CD14-positive monocyte (primary cell): ENCODE results near the gene HOXD12. TPM values are rescaled to one million over a fixed set of nuclear protein-coding genes. Genes with fewer than 3 reads are reported as not detected.

ENCODE experiments used
- DNase-seq, 3 donors: peaks; one replicate each; pipeline ENCODE4 v3.0.0-alpha.2; 2011 to 2022
- H2AFZ ChIP-seq: 2 replicates; pipeline ENCODE4 v1.6.0; 2012; ENCODE audit warnings: mild to moderate bottlenecking, low read depth, low read length, inconsistent platforms; ENCODE audit not compliant: insufficient read depth, poor library complexity, severe bottlenecking
- H3K27ac ChIP-seq, 2 donors: 1 replicate in 1 of 2; 2 replicates in 1 of 2; pipeline ENCODE4 v1.5.1; 2012 to 2013; ENCODE audit warnings: low read length in 2 of 2, control low read depth in 1 of 2, inconsistent platforms in 1 of 2, low read depth in 1 of 2, mild to moderate bottlenecking in 1 of 2
- H3K27me3 ChIP-seq, 2 donors: one replicate each; pipeline versions ENCODE4 v1.6.0 to v1.6.1; 2011 to 2013; ENCODE audit warnings: low read length in 2 of 2; ENCODE audit not compliant: control insufficient read depth in 2 of 2, insufficient read depth in 2 of 2
- H3K36me3 ChIP-seq, 2 donors: replicated peaks in 1 of 2; 1 replicate in 1 of 2; 2 replicates in 1 of 2; pipeline versions ENCODE4 v1.5.1 to v1.6.1; 2012 to 2013; ENCODE audit warnings: low read length in 2 of 2, control low read depth in 1 of 2, inconsistent platforms in 1 of 2, mild to moderate bottlenecking in 1 of 2; ENCODE audit not compliant: insufficient read depth in 2 of 2, control insufficient read depth in 1 of 2
- H3K4me1 ChIP-seq, 2 donors: 1 replicate in 1 of 2; 2 replicates in 1 of 2; pipeline versions ENCODE4 v1.5.1 to v1.6.1; 2012 to 2013; ENCODE audit warnings: low read length in 2 of 2, control low read depth in 1 of 2, inconsistent platforms in 1 of 2, mild to moderate bottlenecking in 1 of 2, moderate library complexity in 1 of 2; ENCODE audit not compliant: insufficient read depth in 2 of 2, control insufficient read depth in 1 of 2
- H3K4me2 ChIP-seq: replicated peaks from 2 replicates; pipeline ENCODE3; 2012; ENCODE audit warnings: low read length, moderate library complexity, mild to moderate bottlenecking; ENCODE audit not compliant: poor library complexity, severe bottlenecking; ENCODE audit errors: extremely low read depth
- H3K4me3 ChIP-seq, 3 experiments: fragments of 200-600 bp in 1 of 3; sonication (generic) in 1 of 3; replicated peaks in 1 of 3; 1 replicate in 2 of 3; 2 replicates in 1 of 3; pipeline ENCODE4 v1.5.1; 2011 to 2013; ENCODE audit warnings: low read length in 3 of 3, mild to moderate bottlenecking in 3 of 3, control low read depth in 2 of 3, low read depth in 2 of 3, inconsistent platforms in 1 of 3, moderate library complexity in 1 of 3
- H3K79me2 ChIP-seq: 2 replicates; pipeline ENCODE4 v1.6.0; 2012; ENCODE audit warnings: mild to moderate bottlenecking, control low read depth, inconsistent platforms, low read length, moderate library complexity; ENCODE audit not compliant: insufficient read depth
- H3K9ac ChIP-seq: 2 replicates; pipeline ENCODE4 v1.6.0; 2017; ENCODE audit warnings: low read length, mild to moderate bottlenecking; ENCODE audit not compliant: insufficient read depth, poor library complexity, severe bottlenecking
- H3K9me3 ChIP-seq, 2 donors: replicated peaks in 1 of 2; 1 replicate in 1 of 2; 2 replicates in 1 of 2; pipeline versions ENCODE4 v1.5.1 to v1.6.1; 2012 to 2013; ENCODE audit warnings: low read length in 2 of 2, control low read depth in 1 of 2; ENCODE audit not compliant: control insufficient read depth in 1 of 2, insufficient read depth in 1 of 2
- H4K20me1 ChIP-seq: 2 replicates; pipeline ENCODE4 v1.6.0; 2012; ENCODE audit warnings: mild to moderate bottlenecking, low read length, control low read depth, moderate library complexity; ENCODE audit not compliant: insufficient read depth
- H3K27ac Mint-ChIP-seq, 7 donors: one replicate each; pipeline ENCODE4 v1.8.0; 2020; ENCODE audit warnings: mild to moderate bottlenecking in 7 of 7, mixed read lengths in 7 of 7, moderate library complexity in 6 of 7, inconsistent platforms in 2 of 7
- H3K27me3 Mint-ChIP-seq, 3 donors: one replicate each; pipeline ENCODE4 v1.8.0; 2021 to 2022; ENCODE audit warnings: low read depth in 3 of 3, mild to moderate bottlenecking in 3 of 3, mixed read lengths in 3 of 3, moderate library complexity in 3 of 3, inconsistent platforms in 1 of 3
- H3K36me3 Mint-ChIP-seq, 2 donors: one replicate each; pipeline ENCODE4 v1.8.0; 2020; ENCODE audit warnings: mixed read lengths in 2 of 2, inconsistent platforms in 1 of 2, mild to moderate bottlenecking in 1 of 2
- H3K4me1 Mint-ChIP-seq: one replicate; pipeline ENCODE4 v1.8.0; 2020; ENCODE audit warnings: mild to moderate bottlenecking, mixed read lengths
- H3K4me3 Mint-ChIP-seq, 2 donors: one replicate each; pipeline ENCODE4 v1.8.0; 2020; ENCODE audit warnings: mild to moderate bottlenecking in 2 of 2, mixed read lengths in 2 of 2, moderate library complexity in 1 of 2
- H3K9me3 Mint-ChIP-seq, 7 donors: one replicate each; pipeline ENCODE4 v1.8.0; 2020 to 2022; ENCODE audit warnings: mixed read lengths in 7 of 7, mild to moderate bottlenecking in 6 of 7, moderate library complexity in 6 of 7, inconsistent platforms in 2 of 7
- WGBS: methylation state at CpG from one replicate; pipeline ENCODE4 v1.1.5; 2013; ENCODE audit warnings: missing lambda C conversion rate; ENCODE audit not compliant: insufficient coverage; 5-methylcytosine and 5-hydroxymethylcytosine counted together
- intact Hi-C, 2 donors: fragments of 100-400 bp; cut with micrococcal nuclease; formaldehyde crosslinking; loops; one replicate each; pipeline versions ENCODE4 v1.15.0 to v1.15.1; 2023
- polyA plus RNA-seq, 3 donors: library from polyadenylated mRNA; depleted of rRNA in 1 of 3; unstranded in 2 of 3; stranded (reverse) in 1 of 3; fragments of 300-500 nt in 2 of 3; fragments of >200 nt in 1 of 3; fragmentation: Illumina TruSeq in 2 of 3; gene quantifications; 1 replicate in 2 of 3; 2 replicates in 1 of 3; pipeline ENCODE4 v1.2.3, GENCODE V29; 2012 to 2021
- TF ChIP-seq, protein P1 (sequence below): fragments of 200-600 bp; IDR thresholded peaks from one replicate; pipeline ENCODE4 v1.8.0; 2022; ENCODE audit warnings: antibody characterized with exemption, mild to moderate bottlenecking

HOXD12 gene
- polyA plus RNA-seq, 3 donors = not detected

DNA sequence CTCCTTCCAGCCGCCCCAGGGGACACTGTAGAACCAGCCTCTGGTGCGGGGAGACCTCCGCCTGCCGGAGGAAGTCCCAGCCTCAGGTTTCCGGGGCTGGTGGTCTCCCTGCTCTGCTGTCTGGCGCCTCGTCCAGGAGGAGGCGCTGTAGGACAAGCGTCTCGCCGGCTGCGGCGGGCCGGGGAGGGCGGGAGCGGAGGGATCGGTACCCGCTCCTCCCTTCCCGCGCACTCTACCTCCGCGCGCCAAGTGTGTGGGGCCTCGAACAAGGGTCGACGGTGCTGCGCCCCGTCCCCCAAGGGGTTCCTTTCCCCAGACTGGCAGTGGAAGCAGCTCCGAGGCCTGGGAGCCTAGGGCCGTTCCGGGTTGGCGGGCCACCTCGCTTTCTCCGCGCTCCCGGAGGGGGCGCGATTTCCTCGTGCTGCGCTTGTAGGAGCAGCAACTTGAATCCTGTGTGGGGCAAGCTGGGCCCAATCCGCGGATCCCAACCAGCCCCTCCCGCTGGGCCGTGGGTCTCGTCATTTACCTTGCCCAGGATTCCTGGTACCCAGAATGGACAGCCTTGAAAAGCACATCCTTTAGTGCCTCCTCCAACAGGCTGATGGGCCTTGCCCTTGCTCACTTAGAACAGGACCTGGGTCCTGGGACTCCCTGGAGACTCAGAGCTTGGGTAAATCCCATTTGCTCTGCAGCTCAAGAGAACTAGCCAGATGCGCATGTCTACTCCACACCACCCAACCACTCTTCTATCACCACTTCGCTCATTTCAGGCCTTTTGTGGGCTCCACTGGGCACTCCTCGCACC lies 41.1 kb downstream of the HOXD12 start:
- peaks cover 28% of the 10 kb centered on the region for H3K4me1 Mint-ChIP-seq
- Histone ChIP-seq H3K27ac (no peak overlapping the region), H4K20me1 (no peaks in the 10 kb centered on the region), H3K9ac (no peak overlapping the region), H3K9me3 (peaks cover 7 to 40% of the 10 kb centered on the region in 2 donors), H3K4me2 (peak overlapping the region; percentile 65), H3K79me2 (no peaks in the 10 kb centered on the region), H3K36me3 (no peaks in the 10 kb centered on the region), H3K4me1 (peaks cover 17 to 19% of the 10 kb centered on the region in 2 donors), H2AFZ (no peak overlapping the region), H3K27me3 (peaks cover 93 to 96% of the 10 kb centered on the region in 2 donors), H3K4me3 (peak overlapping the region in 1 of 3 experiments; percentile 51)
- H3K4me3 Mint-ChIP-seq = peak overlapping the region; percentile 43 to 87
- H3K27me3 Mint-ChIP-seq = peaks cover 92 to 100% (median 93%) of the 10 kb centered on the region in 3 donors
- peaks cover 0 to 6% of the 10 kb centered on the region in 2 donors for H3K36me3 Mint-ChIP-seq
- intact Hi-C loops = loop anchor here in 1 of 2 donors (5.0 kb wide), 1 partner anchor 317 kb away; no protein-coding TSS in a partner anchor
- TF ChIP-seq, protein P1, sequence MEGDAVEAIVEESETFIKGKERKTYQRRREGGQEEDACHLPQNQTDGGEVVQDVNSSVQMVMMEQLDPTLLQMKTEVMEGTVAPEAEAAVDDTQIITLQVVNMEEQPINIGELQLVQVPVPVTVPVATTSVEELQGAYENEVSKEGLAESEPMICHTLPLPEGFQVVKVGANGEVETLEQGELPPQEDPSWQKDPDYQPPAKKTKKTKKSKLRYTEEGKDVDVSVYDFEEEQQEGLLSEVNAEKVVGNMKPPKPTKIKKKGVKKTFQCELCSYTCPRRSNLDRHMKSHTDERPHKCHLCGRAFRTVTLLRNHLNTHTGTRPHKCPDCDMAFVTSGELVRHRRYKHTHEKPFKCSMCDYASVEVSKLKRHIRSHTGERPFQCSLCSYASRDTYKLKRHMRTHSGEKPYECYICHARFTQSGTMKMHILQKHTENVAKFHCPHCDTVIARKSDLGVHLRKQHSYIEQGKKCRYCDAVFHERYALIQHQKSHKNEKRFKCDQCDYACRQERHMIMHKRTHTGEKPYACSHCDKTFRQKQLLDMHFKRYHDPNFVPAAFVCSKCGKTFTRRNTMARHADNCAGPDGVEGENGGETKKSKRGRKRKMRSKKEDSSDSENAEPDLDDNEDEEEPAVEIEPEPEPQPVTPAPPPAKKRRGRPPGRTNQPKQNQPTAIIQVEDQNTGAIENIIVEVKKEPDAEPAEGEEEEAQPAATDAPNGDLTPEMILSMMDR = peak; percentile 84
- 7% methylated on average over 48 of the region's 48 CpGs for WGBS
- peaks cover 0 to 29% (median 19%) of the 10 kb centered on the region in 7 donors for H3K9me3 Mint-ChIP-seq
- DNase-seq = peak in 2 of 3 donors; percentile 14 to 38
- H3K27ac Mint-ChIP-seq = peak overlapping the region in 1 of 7 donors; percentile 57

DNA sequence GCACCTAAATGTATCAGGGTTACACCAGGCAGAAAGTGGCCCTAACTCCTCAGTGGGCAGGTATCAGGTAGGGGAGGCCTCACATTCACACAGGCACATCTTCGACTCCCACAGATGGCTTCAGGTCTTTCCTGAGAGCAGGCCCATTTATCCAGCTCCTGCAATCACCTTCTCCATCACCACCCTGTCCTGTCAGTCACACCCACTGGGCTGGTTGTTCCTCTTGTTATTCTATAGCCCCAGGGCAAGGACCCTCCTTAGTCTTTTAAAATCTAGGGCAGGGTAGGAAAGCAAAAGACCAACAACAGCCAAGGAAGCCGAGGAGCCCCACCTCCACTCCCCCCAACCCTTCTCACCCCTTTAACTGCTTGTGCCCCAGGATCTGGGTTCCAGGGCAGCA lies 42.7 kb downstream of the HOXD12 start:
- no peak for DNase-seq
- H3K9ac ChIP-seq = no peak overlapping the region
- H3K36me3 ChIP-seq = no peaks in the 10 kb centered on the region
- H3K36me3 Mint-ChIP-seq = peaks cover 0 to 2% of the 10 kb centered on the region in 2 donors
- peak overlapping the region in 1 of 2 donors; percentile 55 for H3K4me3 Mint-ChIP-seq
- H2AFZ ChIP-seq = no peak overlapping the region
- no peak overlapping the region for H3K4me3 ChIP-seq
- peaks cover 94 to 100% (median 96%) of the 10 kb centered on the region in 3 donors for H3K27me3 Mint-ChIP-seq
- intact Hi-C loops = loop anchor here in 1 of 2 donors (5.0 kb wide), 1 partner anchor 315 kb away; no protein-coding TSS in a partner anchor
- TF ChIP-seq, protein P1 = no peak
- peak overlapping the region in 1 of 7 donors; percentile 40 for H3K27ac Mint-ChIP-seq
- H3K9me3 ChIP-seq = peaks cover 4 to 38% of the 10 kb centered on the region in 2 donors
- no peaks in the 10 kb centered on the region for H4K20me1 ChIP-seq
- WGBS = no CpG with 5 or more reads among the region's 2 CpGs
- peaks cover 7 to 8% of the 10 kb centered on the region in 2 donors for H3K4me1 ChIP-seq
- no peak overlapping the region for H3K27ac ChIP-seq
- peaks cover 93 to 97% of the 10 kb centered on the region in 2 donors for H3K27me3 ChIP-seq
- peaks cover 20% of the 10 kb centered on the region for H3K4me1 Mint-ChIP-seq
- peaks cover 0 to 25% (median 15%) of the 10 kb centered on the region in 7 donors for H3K9me3 Mint-ChIP-seq
- H3K79me2 ChIP-seq = no peaks in the 10 kb centered on the region
- no peak overlapping the region for H3K4me2 ChIP-seq
